Natural killer cell treated with Interleukin-12 subunit alpha and Interleukin-12 subunit beta and Interleukin-15 and Interleukin-18, amount 100 ng/mL, for 72 hours (primary cell): Measurements from ENCODE around the gene VPS39. TPM values are rescaled to one million over a fixed set of nuclear protein-coding genes. Genes with fewer than 3 reads are reported as not detected.
A peak's percentile ranks its signal among the peaks of the same experiment; 100 is the strongest.

Source experiments
- ATAC-seq, 2 donors: fragments of 150-1000 bp; cut with Tn5 transposase in 1 of 2; sonication (Bioruptor Pico), chemical (Tn5 transposase) in 1 of 2; 2 replicates each; pipeline ENCODE4 v1.10.0; 2021
- DNase-seq: peaks from one replicate; pipeline ENCODE4 v3.0.0; 2022; ENCODE audit warnings: low spot score
- H3K27ac Mint-ChIP-seq, 2 donors: 1 replicate in 1 of 2; 2 replicates in 1 of 2; pipeline ENCODE4 v1.8.0; 2022; ENCODE audit warnings: mixed read lengths in 2 of 2, mild to moderate bottlenecking in 1 of 2, moderate library complexity in 1 of 2
- H3K27me3 Mint-ChIP-seq, 2 donors: 1 replicate in 1 of 2; 2 replicates in 1 of 2; pipeline ENCODE4 v1.8.0; 2022; ENCODE audit warnings: mixed read lengths in 2 of 2
- H3K36me3 Mint-ChIP-seq: one replicate; pipeline ENCODE4 v1.8.0; 2022; ENCODE audit warnings: mixed read lengths
- H3K4me1 Mint-ChIP-seq, 2 donors: 1 replicate in 1 of 2; 2 replicates in 1 of 2; pipeline ENCODE4 v1.8.0; 2022; ENCODE audit warnings: low read depth in 2 of 2, mixed read lengths in 2 of 2, mild to moderate bottlenecking in 1 of 2
- H3K4me3 Mint-ChIP-seq: one replicate; pipeline ENCODE4 v1.8.0; 2022; ENCODE audit warnings: mixed read lengths
- H3K9me3 Mint-ChIP-seq: 2 replicates; pipeline ENCODE4 v1.8.0; 2022; ENCODE audit warnings: mixed read lengths
- total RNA-seq, 2 donors: library from RNA; stranded (reverse); gene quantifications; one replicate each; pipeline ENCODE4 v1.2.3, GENCODE V29; 2022

The VPS39 gene
- total RNA-seq, 2 donors from 2014 or later, result 66.2 to 84.6 TPM

DNA sequence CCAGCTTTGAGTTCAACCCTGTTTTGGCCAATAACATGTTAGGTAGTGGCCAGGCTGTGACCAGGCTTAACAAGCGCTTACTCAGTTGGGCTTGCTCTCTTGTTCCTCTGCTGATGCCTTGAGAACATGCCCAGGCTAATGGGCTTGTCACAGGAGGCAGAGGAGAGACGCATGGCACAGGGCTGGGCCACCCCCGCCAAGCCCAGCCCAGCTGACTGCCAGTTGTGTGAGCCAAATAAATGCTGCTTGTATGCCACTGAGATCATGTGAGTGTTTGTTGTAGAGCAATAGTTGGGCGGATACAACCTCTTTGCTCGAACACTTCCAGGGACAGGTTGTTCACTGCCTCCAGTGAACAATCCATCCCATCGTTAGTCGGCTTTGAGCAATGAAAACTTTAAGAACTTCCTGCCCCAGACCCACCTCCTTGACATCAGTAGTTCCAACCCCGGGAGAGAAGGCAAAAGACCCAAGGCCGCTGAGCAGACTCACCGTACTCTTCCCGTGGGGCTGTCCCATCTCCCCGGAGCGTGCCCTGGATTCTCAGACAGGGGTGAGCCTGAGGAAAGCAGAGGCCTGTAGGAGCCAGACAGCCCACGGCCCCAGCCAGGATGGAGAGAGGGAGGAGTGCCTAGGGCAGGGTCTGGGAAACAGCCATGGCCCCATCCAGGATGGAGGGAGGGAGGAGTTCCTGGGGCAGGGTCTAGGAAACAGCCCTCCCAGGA is 55.7 kb downstream of the VPS39 start:
- Mint-ChIP-seq H3K27ac (no peak overlapping the region), H3K27me3 (peaks cover 0 to 7% of the 10 kb centered on the region in 2 donors), H3K4me3 (no peak overlapping the region), H3K9me3 (no peaks in the 10 kb centered on the region), H3K36me3 (no peaks in the 10 kb centered on the region), H3K4me1 (no peaks in the 10 kb centered on the region)
- DNase-seq, result no peak
- no peak for ATAC-seq

DNA sequence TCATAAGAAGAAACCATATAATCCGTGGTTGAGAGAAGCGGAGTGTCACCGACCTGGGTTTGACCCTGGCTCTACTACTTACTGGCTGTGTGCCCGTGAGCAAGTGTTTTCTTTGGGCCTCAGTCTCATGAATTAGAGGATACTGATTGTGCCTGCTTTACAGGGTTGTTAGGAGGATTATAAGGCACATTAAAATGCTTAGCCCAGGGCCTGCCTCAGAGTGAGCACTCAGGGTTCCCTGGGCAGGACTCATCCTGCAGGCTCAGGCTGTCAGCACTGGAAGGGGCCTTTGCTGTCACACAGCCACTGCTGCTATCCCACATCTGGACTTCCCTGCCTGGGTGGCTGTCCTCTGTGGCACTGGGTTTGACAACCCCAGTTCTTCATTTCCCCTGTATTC is 56.4 kb downstream of the VPS39 start:
- H3K4me1 Mint-ChIP-seq, result no peaks in the 10 kb centered on the region
- DNase-seq, result no peak
- no peaks in the 10 kb centered on the region for H3K9me3 Mint-ChIP-seq

DNA sequence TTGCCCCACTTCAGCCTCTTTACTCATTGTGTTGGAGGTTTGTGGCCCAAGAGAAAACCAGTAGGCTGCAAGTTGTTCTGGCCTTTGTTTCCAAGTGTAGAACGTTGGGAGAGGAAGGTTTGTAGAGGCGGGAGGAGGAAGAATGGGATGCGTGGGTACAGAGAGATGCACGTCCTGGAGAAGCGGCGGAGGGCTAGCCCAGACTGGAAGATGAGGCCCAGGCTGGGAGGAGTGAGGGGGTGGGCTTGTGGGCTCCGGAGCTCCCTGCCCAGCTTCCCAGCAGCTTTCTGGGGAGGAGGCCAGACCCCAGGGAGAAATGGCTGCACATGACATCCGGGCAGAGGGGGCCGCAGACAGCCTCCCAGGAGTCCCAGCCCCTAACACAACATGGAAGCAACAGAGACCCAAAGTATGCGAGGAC is 57.0 kb downstream of the VPS39 start:
- Mint-ChIP-seq H3K4me3 (no peak overlapping the region), H3K9me3 (no peaks in the 10 kb centered on the region), H3K36me3 (no peaks in the 10 kb centered on the region), H3K27ac (no peak overlapping the region), H3K4me1 (no peaks in the 10 kb centered on the region), H3K27me3 (peaks cover 0 to 7% of the 10 kb centered on the region in 2 donors)
- no peak for ATAC-seq
- DNase-seq, result no peak

More for the DNA sequence above, 56.4 kb downstream of the VPS39 start:
- ATAC-seq, result no peak
- H3K27ac Mint-ChIP-seq, result no peak overlapping the region
- peaks cover 0 to 7% of the 10 kb centered on the region in 2 donors for H3K27me3 Mint-ChIP-seq
- no peak overlapping the region for H3K4me3 Mint-ChIP-seq
- H3K36me3 Mint-ChIP-seq, result no peaks in the 10 kb centered on the region

DNA sequence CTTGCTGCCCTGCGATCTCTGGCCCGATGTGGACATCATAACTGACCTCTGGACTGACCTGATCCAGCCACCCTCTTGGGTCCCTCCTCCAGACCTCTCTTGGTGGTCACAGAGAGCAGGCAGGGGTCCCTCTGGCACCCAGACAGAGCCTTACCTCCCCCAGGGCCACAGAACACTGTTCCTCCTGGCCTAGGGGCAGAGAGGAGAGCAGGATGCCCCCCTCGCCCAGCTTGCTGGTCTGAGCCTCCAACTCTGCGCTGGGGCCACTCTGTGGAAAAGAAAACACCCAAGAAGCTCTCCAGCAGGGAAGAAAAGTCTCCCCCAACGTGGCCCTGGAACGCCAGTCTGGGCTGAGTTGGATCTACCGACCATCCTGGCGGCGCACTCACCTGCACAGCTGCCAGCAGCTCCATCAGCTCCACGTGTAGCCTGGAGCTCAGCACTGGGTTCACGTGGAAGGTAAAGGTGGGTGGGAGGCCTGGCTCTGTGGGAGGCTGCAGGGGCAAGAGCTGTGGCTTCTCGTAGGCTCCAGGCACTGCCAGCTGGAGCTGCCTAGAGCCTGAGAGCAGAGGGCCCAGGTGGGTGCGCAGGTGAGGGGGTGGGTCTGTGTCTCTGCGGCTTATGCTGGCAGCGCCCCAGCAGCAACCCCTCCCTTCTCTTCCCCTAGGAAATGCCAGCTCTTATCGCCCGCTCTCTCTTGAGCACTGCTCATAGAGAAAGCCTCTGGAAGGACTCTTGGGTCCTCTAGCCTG is 57.7 kb downstream of the VPS39 start:
- Mint-ChIP-seq H3K9me3 (no peaks in the 10 kb centered on the region), H3K27ac (no peak overlapping the region), H3K4me1 (no peaks in the 10 kb centered on the region), H3K27me3 (peaks cover 0 to 7% of the 10 kb centered on the region in 2 donors), H3K4me3 (no peak overlapping the region), H3K36me3 (no peaks in the 10 kb centered on the region)
- ATAC-seq (no peak), DNase-seq (no peak)

DNA sequence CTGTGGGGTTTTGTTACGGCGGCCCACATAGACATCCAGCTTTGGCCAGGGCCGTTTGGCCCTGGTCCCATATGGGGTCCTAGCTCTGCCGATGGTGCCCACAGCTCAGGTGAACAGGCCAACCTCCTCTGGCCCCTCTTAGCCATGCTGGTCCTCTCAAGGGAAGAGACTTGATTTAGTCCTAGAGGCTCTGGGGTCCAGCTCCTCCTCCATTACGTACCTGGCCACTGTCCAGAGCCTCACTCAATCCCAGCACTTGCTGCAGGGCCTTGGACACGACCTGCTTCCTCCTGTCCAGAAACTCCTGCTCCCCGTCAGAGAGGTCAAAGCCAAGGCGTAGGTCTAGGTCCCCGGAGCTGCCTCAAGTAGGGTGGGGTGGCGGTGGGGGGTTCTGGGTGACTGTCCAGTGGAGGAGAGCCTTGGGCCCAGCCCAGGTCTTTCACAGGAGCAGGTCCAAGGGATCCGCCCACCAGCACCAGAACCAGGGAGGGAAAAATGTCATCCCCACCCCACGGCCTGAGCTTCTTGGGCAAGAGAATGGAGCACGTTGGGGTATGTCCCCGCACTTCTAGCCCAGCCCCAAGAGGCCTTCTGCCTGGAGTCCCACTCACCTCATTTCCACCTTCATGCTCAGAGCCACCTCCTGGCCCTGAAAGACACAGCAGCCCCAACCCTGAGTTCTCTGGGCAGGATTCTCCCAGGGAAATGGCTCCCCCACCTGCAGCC is 58.4 kb downstream of the VPS39 start:
- Mint-ChIP-seq H3K36me3 (no peaks in the 10 kb centered on the region), H3K9me3 (no peaks in the 10 kb centered on the region), H3K27ac (no peak overlapping the region), H3K4me3 (no peak overlapping the region), H3K4me1 (no peaks in the 10 kb centered on the region), H3K27me3 (no peaks in the 10 kb centered on the region)
- DNase-seq, result no peak
- ATAC-seq, result no peak

DNA sequence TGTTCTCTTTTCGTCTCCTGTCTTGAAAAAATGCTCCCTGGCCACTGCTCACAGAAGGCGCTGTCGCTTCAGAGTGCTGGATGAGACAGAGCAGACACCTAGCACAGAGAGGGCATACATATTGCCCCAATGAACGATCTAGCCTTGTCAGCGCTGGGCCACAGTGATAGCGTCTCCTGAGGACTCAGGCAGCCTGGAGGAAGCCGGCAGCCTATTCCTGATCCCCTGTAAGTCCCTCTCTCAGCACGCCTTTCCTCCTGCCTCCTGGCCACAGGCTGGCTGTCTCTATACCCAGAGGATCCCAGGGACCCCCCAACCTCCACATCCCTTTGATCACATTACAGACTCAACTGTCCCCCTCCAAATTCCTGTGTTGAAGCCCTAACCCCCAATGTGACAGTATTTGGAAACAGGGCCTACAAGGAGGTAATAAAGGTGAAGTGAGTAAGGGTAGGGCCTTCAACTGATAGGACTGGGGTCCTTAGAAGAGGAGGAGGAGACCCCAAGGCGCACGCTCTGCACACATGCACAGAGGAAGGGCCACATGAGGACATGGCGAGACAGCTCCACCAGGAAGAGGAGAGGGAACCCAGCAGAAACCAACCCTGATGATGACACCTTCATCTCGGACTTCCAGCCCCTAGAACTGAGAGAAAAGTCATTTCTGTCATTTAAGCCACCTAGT is 59.2 kb downstream of the VPS39 start:
- Mint-ChIP-seq H3K4me3 (no peak overlapping the region), H3K4me1 (no peaks in the 10 kb centered on the region), H3K36me3 (no peaks in the 10 kb centered on the region), H3K27ac (no peak overlapping the region), H3K9me3 (no peaks in the 10 kb centered on the region), H3K27me3 (no peaks in the 10 kb centered on the region)
- DNase-seq (no peak), ATAC-seq (no peak)

DNA sequence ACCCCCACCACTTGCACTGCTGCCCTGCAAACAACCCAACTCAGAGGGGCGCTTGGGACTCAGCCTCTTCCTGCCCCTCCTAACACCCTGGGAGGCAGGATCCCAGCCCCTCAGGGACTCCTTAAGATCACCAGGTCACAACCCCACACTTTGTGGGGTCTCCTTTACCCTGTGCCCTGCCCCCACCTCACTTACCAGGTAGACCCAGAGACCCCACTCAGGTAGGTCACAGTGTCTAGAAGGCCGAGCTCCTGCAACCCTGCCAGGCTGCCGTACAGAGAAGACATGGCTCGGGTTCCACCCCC is 60.7 kb downstream of the VPS39 start:
- no peak for DNase-seq
- ATAC-seq, result no peak
- no peaks in the 10 kb centered on the region for H3K4me1 Mint-ChIP-seq
- no peaks in the 10 kb centered on the region for H3K27me3 Mint-ChIP-seq
- H3K9me3 Mint-ChIP-seq, result no peaks in the 10 kb centered on the region
- no peak overlapping the region for H3K27ac Mint-ChIP-seq
- no peaks in the 10 kb centered on the region for H3K36me3 Mint-ChIP-seq
- H3K4me3 Mint-ChIP-seq, result no peak overlapping the region

DNA sequence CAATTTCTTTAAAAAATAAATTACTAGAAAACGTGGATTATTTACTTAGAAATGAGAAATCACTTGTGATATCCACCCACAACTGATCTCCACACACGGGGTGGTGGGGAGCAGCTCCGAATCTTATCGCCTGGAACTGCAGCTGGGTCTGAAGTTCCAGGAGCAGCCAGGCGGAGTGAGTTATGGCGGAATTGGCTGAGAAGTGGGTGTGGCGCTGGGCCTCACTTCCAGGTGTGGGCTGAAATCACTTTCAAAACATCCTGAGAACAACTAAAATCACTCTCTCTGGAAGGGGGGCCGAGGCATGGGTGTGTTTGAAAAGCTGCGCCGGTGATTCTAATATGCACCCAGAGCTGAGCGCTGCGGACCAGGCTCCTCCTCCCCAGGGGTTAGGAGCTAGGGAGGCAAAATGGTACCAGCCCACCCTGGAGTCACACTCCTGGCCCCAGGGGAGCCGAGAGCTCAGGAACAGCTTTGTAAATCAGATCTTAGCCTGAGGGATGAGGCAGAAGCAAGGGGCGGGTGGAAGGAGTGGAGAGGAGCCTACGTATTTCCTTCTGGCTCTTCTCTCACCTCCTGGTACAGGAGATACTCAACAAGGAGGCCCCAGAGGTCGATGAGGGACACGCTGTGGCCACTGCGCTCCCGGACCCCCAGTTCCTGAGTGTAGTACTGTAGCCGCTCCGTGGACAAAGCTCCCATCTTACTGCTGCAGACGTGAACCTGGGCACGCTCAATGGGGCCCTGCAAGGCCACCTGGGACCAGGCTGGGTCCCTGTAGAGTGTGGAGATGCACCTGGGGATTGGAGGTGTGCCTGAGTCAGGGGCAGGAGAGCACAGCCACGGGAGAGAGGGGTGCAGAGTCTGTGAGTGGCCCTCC is 61.3 kb downstream of the VPS39 start:
- Mint-ChIP-seq H3K4me1 (no peaks in the 10 kb centered on the region), H3K36me3 (no peaks in the 10 kb centered on the region), H3K9me3 (no peaks in the 10 kb centered on the region), H3K4me3 (no peak overlapping the region), H3K27me3 (no peaks in the 10 kb centered on the region), H3K27ac (no peak overlapping the region)
- DNase-seq, result no peak
- no peak for ATAC-seq

DNA sequence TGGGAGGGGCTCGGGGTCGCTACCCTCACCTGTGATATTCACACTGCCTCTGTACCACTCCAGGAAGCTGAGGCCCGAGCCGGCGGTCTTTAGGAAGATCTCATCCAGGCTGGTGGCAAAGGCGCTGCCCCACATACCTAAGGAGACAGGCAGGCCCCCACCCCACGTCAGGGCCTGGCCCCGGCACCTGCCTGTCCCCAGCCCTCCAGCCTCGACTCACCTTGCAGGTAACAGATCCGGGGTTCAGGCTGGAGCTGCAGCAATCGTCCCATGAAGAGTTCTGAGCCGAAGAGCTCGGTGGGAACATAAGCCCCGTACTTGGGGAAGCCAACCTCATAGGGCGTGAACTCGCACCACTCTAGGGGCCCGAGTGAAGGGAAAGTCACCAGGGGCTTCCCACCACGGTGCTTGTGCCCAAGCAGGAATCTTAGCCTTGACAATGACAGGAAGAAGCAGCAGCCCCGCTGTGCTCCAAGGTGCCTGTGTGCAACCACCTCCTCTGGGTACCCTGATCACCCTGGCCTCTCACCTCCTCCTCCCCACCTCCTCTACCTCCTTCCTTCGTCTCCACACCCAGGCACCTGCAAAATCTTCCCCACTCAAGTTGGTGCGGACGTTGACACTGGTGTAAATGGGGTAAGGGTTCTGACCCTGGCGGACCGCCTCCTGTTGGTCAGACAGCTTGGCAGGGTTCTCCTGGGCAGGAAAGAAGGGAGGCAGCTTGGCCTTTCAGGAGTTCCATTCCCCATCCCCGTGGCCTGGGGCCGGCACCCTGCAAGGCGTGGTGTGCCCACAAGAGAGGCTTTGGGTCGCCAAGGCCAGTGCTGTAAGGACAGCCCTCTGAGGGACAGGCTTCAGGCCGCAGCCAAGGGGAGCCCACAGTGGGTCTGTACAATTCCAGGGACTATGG is 62.3 kb downstream of the VPS39 start:
- Mint-ChIP-seq H3K27ac (no peak overlapping the region), H3K36me3 (no peaks in the 10 kb centered on the region), H3K27me3 (no peaks in the 10 kb centered on the region), H3K4me1 (no peaks in the 10 kb centered on the region), H3K9me3 (no peaks in the 10 kb centered on the region), H3K4me3 (no peak overlapping the region)
- no peak for DNase-seq
- no peak for ATAC-seq

DNA sequence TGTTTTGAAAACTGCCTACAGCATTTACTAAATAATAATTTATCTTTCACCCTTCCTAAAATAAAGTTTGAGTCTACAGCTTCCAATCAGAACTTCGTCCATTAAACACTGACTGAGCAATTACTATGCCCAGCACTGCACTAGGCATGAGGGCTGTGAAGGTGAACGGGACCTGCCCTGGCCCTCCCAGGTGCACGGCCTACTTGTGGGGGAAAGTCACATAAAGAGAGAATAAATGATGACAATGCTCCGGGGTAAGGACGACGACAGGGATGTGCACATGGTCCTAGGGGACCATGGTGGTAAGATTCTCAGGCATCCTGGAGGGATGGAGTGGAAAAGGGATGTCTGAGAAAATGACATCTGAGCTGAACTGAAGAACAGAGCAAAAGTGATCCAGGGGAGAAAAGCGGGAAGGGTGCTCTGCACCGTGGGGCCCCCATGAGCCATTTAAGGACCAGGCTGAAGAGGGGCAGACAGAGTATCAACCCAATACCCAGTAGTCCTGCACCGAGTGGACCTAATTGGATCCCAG is 63.2 kb downstream of the VPS39 start:
- Mint-ChIP-seq H3K4me1 (no peaks in the 10 kb centered on the region), H3K4me3 (no peak overlapping the region), H3K36me3 (no peaks in the 10 kb centered on the region), H3K9me3 (no peaks in the 10 kb centered on the region), H3K27ac (no peak overlapping the region), H3K27me3 (no peaks in the 10 kb centered on the region)
- ATAC-seq (no peak), DNase-seq (peak; percentile 52)

DNA sequence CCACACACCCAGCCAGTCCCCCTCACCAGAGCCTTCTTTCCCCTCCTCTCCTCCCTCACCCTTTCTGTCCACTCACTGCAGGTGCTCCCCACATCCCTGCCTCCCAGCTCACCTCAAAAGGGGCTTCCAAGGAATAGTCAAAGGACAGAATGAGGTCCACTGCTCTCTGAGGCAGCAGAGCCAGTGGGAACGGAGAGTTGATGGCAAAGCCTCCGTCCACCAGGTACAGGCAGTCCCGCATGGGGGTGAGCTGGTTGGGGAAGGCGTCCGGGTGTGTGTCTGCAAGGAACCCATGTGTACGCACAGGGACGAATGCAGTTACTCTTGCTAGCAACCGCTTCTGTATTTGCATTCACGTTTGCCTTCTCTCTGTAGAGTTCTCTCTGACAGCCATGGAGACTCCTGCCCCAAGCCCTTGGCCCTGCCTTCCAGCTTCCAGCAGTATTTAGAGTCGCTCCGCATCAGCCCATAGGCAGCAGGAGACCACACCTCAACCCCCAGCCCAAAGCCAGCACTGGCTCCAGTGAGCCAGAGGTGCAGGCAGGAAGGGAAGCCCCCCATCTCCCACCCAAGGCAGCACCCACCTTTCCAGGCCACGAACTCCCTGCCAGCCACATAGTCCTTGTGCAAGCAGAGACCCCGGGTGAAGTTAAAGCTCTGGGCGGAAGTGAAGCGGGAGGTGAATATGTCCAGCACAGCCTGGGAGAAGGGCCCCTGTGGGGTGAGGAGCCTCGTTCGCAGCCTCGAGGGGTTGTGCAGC is 64.1 kb downstream of the VPS39 start:
- H3K36me3 Mint-ChIP-seq, result no peaks in the 10 kb centered on the region
- no peaks in the 10 kb centered on the region for H3K27me3 Mint-ChIP-seq
- no peaks in the 10 kb centered on the region for H3K9me3 Mint-ChIP-seq
- DNase-seq (peak; percentile 29), ATAC-seq (no peak)
- no peak overlapping the region for H3K27ac Mint-ChIP-seq
- no peak overlapping the region for H3K4me3 Mint-ChIP-seq
- no peaks in the 10 kb centered on the region for H3K4me1 Mint-ChIP-seq

DNA sequence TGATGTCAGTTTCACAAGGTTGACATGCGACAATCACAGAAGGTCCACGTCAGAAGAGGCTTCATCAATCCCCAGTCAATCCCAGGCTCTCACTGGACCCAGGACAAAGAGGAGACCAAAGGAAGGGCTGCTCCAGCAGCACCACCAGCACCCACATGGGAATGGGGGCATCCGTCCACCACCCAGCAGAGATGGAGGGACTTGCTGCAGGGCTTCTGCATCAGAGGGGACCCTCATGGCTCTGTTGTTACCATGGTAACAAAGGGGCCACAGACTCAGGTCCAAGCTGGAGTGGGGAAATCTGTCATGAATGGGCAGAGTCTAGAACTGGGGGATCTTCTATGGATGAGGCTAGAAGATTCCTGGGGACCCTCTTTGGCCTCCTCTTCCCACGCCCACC is 64.7 kb downstream of the VPS39 start:
- ATAC-seq (no peak), DNase-seq (no peak)
- H3K27ac Mint-ChIP-seq, result no peak overlapping the region
- no peaks in the 10 kb centered on the region for H3K4me1 Mint-ChIP-seq
- no peak overlapping the region for H3K4me3 Mint-ChIP-seq
- no peaks in the 10 kb centered on the region for H3K27me3 Mint-ChIP-seq
- no peaks in the 10 kb centered on the region for H3K9me3 Mint-ChIP-seq
- H3K36me3 Mint-ChIP-seq, result no peaks in the 10 kb centered on the region
